ENCODE measurements around the gene COL1A1.

Gene COL1A1

DNA sequence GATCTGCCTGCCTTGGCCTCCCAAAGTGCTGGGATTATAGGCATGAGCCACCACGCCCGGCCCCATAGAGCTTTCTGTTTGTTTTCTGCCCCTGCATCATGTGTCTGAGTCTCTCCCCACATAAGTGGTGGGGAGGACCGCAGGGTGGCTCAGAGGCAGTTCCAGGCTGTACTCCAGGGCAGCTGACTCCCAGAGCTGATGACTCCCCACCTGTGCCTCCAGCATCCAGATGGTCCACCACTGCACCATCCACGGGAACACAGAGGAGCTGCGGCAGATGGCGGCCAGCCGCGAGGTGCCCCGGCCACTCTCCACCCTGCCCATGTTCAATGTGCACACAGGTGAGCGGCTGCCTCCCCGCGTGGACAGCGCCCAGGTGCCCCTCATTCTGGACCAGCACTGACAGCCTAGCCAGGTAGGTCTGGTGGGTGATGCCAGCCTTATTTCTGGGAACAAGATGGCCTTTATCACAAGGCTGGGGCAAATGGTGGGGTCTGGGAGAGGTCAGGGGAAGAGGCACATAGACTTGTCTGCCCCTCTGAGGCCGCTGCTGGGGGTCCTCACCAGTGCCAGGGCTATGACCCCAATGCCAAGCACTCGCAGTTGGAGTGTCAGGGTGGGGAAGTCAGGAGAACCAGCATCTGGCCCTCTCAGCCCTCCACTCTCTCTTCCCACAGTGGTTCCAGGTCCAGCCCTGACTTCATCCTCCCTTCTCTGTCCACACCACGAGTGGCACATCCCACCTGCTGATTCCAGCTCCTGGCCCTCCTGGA is 26.2 kb downstream of the COL1A1 start:
- Mint-ChIP-seq H3K27me3 (no peaks in the 10 kb centered on the region), H3K27ac (no peak overlapping the region), H3K4me1 (peaks cover 16% of the 10 kb centered on the region), H3K9me3 (no peaks in the 10 kb centered on the region), H3K4me3 (no peak overlapping the region)
- ATAC-seq (no peak), DNase-seq (no peak)

DNA sequence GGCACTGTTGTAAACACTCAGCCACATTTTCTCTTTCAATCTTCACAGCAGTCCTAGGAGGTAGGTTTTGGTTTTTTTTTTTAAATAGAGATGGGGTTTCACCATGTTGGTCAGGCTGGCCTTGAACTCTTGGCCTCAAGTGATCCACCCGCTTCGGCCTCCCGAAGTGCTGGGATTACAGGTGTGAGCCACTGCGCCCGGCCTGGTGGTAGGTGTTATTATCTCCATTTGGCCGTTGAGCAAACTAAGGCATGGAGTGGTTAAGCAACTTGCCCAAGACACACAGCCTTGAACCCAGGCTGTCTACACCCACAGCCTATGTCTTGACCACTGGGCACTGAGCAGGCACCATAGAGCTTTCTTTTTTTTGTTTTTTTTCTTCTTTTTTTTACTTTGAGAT is 27.0 kb downstream of the COL1A1 start:
- no peaks in the 10 kb centered on the region for H3K9me3 Mint-ChIP-seq
- H3K4me3 Mint-ChIP-seq: no peak overlapping the region
- H3K4me1 Mint-ChIP-seq: peaks cover 19% of the 10 kb centered on the region
- no peaks in the 10 kb centered on the region for H3K27me3 Mint-ChIP-seq
- H3K27ac Mint-ChIP-seq: no peak overlapping the region
- no peak for ATAC-seq
- no peak for DNase-seq

DNA sequence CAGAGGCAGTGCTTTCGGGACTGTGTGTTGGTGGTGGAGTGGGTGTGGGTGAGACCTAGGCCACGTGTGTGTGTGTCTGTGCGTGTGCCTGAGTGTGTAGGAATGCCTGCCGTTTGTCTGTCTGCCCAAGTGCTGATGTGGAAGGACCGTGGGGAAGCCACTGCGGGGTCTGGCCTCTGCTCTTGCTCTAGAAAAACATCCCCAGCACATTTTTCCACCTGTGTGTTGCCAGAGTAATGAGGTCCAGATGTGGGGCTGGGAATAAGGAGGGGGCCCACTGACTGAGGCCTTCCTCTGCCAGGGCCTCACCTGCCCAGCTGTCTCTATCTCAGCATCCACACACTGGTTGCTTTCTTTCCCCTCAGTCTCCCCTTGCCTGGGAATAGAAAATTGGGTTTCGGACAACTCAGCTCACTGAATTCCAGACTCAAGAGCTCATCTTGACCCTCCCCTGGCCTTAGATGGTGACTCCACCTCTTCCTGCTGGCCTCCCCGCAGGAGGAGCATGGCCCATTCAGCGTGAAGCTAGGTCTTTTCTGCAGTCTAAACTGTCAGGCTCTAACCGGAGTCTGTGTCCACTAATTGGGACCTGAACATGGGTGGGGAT is 28.0 kb downstream of the COL1A1 start:
- Mint-ChIP-seq H3K9me3 (no peaks in the 10 kb centered on the region), H3K27ac (no peak overlapping the region), H3K4me1 (peaks cover 27% of the 10 kb centered on the region), H3K4me3 (no peak overlapping the region), H3K27me3 (no peaks in the 10 kb centered on the region)
- DNase-seq (no peak), ATAC-seq (no peak)

DNA sequence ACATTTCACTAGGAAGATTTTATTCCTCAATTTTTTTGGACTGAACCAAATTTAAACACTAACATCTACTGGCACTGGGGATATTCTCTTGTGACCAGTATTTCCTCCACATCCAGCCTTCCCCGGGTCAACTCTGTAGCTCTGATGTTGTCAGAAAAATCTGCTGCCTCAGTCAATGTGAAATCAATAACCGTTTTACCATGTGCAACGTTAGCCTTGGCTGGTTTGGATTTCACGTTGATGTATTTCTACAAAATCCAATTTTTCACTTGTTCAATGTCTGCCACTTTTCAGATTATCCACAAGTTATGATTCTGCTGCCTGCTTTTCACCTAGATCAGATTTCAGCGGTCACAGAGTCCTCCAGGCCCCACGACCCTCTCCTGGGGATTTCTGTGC is 28.5 kb downstream of the COL1A1 start:
- ATAC-seq: no peak

DNA sequence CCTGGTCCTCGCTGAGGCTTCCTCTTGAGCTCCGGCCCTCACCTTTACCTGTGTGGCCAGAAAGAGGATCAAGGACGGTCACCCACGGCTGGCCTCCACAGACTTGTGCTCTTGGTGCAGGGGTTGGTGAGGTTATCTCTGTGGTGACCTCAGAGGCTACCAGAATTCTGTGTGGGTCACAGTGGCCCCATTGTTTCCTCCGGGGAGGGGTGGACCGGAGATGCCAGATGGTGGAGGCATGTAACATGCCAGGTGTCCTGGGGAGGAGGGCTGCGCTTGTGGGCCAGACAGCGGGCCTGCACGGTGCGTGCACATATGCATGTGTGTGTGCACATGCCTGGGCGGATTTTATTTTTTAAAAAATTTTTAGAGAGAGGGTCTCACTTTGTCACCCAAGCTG is 29.3 kb downstream of the COL1A1 start:
- no peak overlapping the region for H3K4me3 Mint-ChIP-seq

More for the DNA sequence above, 28.5 kb downstream of the COL1A1 start:
- no peaks in the 10 kb centered on the region for H3K9me3 Mint-ChIP-seq
- no peak overlapping the region for H3K4me3 Mint-ChIP-seq
- no peak overlapping the region for H3K27ac Mint-ChIP-seq
- DNase-seq: no peak
- H3K4me1 Mint-ChIP-seq: peaks cover 27% of the 10 kb centered on the region
- no peaks in the 10 kb centered on the region for H3K27me3 Mint-ChIP-seq

DNA sequence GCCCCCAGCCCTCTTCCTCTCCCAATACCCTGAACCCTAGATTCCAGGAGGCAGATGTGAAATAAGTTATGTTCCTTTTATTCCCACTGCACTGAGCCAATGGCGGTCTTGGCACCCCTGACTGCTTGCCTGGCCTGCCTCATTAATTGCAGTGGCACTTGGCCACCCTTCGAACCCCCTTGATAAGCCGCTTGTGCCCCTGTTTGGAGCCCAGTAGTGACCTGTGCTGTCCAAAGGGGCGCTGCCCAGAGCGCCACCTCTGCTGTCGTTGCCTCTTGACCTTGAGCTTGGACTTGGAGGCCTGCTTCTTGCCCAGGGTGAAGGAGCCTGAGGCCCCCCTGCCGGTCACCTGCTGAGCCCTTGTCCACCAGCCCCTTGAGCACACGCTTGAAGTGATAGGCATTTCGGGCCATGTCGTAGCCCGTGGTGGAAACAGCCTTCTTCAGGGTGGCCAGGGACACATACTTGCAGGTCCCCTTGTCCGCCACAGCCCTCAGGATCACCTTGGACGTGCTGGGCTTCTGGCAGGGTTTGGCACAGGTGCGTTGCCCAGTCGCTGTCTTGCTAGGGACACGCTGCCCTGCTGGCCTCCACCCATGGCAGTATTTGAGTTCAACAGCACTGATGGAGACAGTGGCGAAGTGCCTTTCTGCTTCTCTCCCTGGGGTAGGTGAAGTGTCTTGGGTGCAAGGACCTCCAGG is 29.9 kb downstream of the COL1A1 start:
- no peak for ATAC-seq
- Mint-ChIP-seq H3K4me3 (no peak overlapping the region), H3K27me3 (no peaks in the 10 kb centered on the region), H3K9me3 (no peaks in the 10 kb centered on the region), H3K27ac (no peak overlapping the region), H3K4me1 (peaks cover 32% of the 10 kb centered on the region)
- DNase-seq: no peak

More for the DNA sequence above, 29.3 kb downstream of the COL1A1 start:
- H3K9me3 Mint-ChIP-seq: no peaks in the 10 kb centered on the region
- no peak overlapping the region for H3K27ac Mint-ChIP-seq
- H3K27me3 Mint-ChIP-seq: no peaks in the 10 kb centered on the region
- DNase-seq (no peak), ATAC-seq (no peak)
- peaks cover 32% of the 10 kb centered on the region for H3K4me1 Mint-ChIP-seq

DNA sequence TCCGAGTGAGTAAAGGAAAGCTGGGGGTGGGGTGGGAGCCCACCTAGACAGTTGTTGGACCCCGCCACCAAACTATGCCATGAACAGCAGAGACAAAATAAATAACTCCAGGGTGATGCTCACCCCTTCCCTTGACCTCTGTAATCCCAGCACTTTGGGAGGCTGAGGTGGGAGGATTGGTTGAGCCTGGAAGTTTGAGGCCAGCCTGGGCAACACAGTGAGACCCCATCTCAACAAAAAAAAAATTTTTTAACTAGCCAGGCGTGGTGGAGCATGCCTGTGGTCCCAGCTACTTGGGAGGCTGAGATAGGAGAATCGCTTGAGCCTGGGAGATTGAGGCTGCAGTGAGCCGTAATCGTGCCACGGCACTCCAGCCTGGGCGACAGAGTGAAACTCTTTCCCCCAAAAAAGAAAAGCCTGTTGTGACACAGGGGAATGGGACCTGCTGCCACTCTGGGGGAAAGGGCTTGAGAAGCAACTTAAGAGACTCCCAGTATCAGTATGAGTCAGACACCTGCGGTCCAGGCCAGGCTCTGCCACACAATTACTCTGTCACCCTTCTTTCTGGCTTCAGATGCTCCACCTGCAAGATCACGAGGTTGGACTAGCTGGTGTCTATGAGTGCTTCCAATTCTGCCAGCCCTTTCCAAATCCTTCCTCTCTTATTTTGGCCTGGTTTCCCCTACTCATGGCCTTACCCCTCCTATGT is 30.6 kb downstream of the COL1A1 start:
- no peaks in the 10 kb centered on the region for H3K27me3 Mint-ChIP-seq
- peaks cover 32% of the 10 kb centered on the region for H3K4me1 Mint-ChIP-seq
- no peak overlapping the region for H3K27ac Mint-ChIP-seq
- no peaks in the 10 kb centered on the region for H3K9me3 Mint-ChIP-seq
- DNase-seq (no peak), ATAC-seq (no peak)
- H3K4me3 Mint-ChIP-seq: no peak overlapping the region

DNA sequence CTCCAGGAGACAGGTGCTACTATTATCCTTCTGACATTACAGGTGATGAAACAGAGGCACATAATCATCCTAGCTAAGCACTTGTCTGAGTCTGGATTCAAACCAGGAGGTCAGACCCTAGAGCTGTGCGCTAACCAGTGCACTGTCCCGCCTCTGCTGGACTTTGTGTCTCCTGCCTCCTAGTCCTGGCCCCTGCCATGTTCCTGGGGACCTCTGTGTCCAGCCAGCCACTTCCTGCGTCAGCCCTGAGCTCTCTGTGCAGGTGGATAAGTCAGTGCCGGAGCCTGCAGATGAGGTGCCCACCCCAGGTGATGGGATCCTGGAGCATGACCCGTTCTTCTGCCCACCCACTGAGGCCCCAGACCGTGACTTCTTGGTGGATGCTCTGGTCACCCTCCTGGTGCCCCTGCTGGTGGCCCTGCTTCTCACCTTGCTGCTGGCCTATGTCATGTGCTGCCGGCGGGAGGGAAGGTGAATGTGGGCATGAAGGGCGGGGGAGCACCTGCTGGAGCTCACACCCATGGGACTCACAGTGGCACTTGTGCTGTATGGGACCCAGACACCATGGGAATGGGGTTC is 31.5 kb downstream of the COL1A1 start:
- Mint-ChIP-seq H3K27me3 (no peaks in the 10 kb centered on the region), H3K4me1 (peaks cover 32% of the 10 kb centered on the region), H3K4me3 (no peak overlapping the region), H3K27ac (no peak overlapping the region), H3K9me3 (no peaks in the 10 kb centered on the region)
- ATAC-seq (no peak), DNase-seq (no peak)

DNA sequence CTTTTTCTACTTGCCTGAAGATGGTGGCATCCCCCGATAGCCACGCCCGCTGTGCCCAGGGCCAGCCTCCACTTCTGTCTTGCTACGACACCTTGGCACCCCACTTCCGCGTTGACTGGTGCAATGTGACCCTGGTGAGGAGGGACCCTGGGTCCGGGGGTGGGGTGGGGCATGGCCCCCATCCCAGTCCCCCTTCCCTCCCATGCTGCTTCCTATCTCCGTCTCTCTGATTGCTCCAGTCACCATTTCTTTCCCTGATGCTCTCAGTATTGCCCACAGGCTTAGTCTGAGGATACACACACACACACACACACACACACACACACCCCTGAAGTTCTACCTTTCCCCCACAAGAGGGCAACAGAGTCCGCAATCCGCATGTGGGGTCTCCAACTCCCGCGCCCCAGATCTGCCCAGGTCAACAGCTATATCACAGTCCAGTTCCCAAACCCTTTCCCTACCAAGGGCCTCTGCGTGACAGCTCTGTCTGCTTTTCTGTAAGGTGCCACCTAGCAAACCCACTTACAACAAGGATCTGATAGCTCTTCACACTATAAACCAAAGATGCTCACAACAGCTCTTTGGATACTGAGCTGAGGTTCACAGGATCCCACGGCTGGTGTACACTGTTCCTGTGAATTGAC is 32.2 kb downstream of the COL1A1 start:
- no peaks in the 10 kb centered on the region for H3K9me3 Mint-ChIP-seq
- ATAC-seq (peak; percentile 81), DNase-seq (peak; percentile 75)
- H3K4me1 Mint-ChIP-seq: peaks cover 34% of the 10 kb centered on the region
- peak overlapping the region; percentile 69 to 81 for H3K4me3 Mint-ChIP-seq
- H3K27ac Mint-ChIP-seq: peak overlapping the region; percentile 5 to 12
- H3K27me3 Mint-ChIP-seq: no peaks in the 10 kb centered on the region

DNA sequence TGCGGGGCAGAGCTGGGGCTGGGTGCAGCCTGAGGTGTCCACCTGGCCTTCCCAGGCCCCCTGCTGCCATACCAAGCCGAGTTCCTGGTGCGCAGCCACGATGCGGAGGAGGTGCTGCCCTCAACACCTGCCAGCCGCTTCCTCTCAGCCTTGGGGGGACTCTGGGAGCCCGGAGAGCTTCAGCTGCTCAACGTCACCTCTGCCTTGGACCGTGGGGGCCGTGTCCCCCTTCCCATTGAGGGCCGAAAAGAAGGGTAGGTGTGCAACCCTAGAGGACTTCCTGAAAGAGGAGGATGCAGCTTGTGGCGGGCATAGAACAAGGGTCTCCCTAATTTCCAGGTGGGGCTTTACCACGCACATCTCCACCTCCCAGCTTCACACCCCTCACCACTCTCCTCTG is 33.1 kb downstream of the COL1A1 start:
- Mint-ChIP-seq H3K27me3 (no peaks in the 10 kb centered on the region), H3K27ac (peak overlapping the region in 1 of 2 donors; percentile 12), H3K4me1 (peaks cover 43% of the 10 kb centered on the region), H3K9me3 (no peaks in the 10 kb centered on the region), H3K4me3 (peak overlapping the region; percentile 69 to 81)
- ATAC-seq (no peak), DNase-seq (no peak)

DNA sequence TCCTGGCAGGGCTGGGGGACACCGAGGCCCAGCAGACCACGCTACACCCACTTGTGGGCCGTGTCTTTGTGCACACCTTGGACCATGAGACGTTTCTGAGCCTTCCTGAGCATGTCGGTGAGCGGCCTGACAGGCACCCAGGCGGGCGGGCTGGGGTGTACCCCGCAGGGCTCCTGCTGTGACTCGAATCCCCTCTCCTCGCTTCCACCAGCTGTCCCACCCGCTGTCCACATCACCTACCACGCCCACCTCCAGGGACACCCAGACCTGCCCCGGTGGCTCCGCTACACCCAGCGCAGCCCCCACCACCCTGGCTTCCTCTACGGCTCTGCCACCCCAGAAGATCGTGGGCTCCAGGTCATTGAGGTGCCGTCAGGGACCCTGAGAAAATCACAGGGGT is 34.1 kb downstream of the COL1A1 start:
- Mint-ChIP-seq H3K27ac (no peak overlapping the region), H3K4me3 (no peak overlapping the region), H3K4me1 (peaks cover 52% of the 10 kb centered on the region), H3K27me3 (no peaks in the 10 kb centered on the region), H3K9me3 (no peaks in the 10 kb centered on the region)
- DNase-seq (no peak), ATAC-seq (no peak)

DNA sequence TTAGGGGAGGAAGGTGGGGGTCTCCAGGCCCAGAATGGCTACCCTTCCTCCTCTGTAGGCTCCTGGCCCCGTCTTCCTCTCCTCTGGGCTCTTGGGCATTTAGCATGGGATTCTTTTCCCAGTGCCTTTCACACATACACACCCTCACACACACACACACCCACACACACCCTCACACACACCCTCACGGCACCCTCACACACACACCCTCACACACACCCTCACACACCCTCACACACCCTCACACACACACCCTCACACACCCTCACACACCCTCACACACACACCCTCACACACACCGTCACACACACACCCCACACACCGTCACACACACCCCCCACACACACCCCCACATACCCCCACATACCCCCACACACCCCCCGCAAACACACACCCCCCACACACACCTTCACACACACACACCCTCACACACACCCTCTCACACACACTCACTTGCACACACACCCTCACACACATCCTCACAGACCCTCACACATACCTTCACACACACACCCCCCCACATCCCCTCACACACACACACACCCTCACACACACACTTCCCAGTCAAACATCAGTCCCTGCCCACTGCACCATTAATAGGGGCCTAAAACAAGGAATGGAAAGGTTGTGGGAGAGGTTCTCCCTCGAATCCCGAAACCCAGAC is 34.8 kb downstream of the COL1A1 start:
- DNase-seq (no peak), ATAC-seq (no peak)
- Mint-ChIP-seq H3K27me3 (no peaks in the 10 kb centered on the region), H3K9me3 (no peaks in the 10 kb centered on the region), H3K4me3 (no peak overlapping the region), H3K4me1 (peaks cover 60% of the 10 kb centered on the region), H3K27ac (peak overlapping the region in 1 of 2 donors; percentile 28)

DNA sequence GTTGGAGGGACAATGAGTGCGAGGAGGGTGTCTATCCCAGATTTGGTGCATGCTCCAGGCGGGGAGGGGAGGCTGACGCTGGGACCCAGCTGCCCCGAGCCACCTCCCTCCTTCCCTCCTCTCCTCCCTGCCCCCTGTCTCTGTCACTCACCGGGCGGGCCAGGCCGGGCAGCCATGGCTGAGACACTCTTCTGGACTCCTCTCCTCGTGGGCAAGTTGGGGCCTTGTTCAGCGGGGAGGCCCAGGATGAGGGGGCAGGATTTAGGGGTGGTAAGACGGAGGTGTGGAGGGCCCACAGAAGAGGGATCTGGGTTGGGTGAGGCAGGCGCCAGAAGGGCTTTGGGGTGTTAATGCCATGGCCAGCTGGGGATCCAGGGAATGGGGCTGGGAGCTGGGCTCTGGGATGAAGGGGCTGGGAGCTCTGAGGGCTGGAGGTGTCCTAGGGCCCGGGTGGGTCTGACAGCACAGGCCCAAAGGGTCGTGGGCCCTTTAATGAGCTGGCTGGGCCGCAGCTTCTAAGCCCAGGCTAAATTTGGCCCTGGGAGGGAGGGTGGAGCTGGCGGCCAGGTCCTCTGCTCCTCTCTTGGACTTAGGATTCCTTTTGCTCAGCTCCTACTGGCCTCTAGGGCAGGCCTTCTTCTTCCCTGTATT is 35.4 kb downstream of the COL1A1 start, which contains the start of gene SGCA:
Gene SGCA, plus strand, starts transcription at position 139 of the 651 bp plus-strand sequence. Its CDS starts 36 bp downstream, at position 175.
- DNase-seq: no peak
- Mint-ChIP-seq H3K4me3 (no peak within 1 kb of the TSS), H3K27me3 (no peaks in the 10 kb centered on the region), H3K27ac (peak within 1 kb of the TSS; percentile 34 to 91), H3K4me1 (peaks cover 61% of the 10 kb centered on the region), H3K9me3 (no peaks in the 10 kb centered on the region)
- ATAC-seq: no peak

DNA sequence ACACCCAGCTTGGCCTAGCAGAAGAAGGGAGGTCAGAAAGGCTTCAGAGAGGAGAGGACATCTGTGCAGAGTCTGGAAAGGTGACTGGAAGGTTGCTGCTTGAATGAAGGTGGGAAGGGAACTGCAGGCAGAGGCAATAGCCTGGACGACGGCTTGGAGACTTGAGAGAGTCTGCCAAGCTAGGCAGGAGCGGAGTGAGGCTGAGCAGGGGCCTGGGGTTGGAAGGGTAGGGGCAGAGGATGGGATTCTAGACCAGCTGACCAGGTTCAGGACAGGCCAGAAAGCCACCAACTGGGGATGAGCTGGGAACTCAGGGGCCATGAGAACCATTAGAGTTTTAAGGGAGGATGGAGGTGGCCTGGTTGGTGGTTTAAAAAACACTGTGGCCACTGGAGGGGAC is 36.0 kb downstream of the COL1A1 start:
- no peak for DNase-seq
- Mint-ChIP-seq H3K27ac (peak overlapping the region; percentile 34 to 91), H3K4me1 (peaks cover 65% of the 10 kb centered on the region), H3K9me3 (no peaks in the 10 kb centered on the region), H3K4me3 (no peak overlapping the region), H3K27me3 (no peaks in the 10 kb centered on the region)
- no peak for ATAC-seq

Measured in stimulated activated naive CD8-positive, alpha-beta T cell treated with anti-CD3 and anti-CD28 coated beads, Interleukin-15, amount 100 ng/mL, for 72 hours (primary cell).